ENCODE results near the gene KCNMB2. TPM values are rescaled to one million over a fixed set of nuclear protein-coding genes. Genes with fewer than 3 reads are reported as not detected.

KCNMB2 gene
- total RNA-seq, 1 experiment from 2014 or later, result not detected

DNA sequence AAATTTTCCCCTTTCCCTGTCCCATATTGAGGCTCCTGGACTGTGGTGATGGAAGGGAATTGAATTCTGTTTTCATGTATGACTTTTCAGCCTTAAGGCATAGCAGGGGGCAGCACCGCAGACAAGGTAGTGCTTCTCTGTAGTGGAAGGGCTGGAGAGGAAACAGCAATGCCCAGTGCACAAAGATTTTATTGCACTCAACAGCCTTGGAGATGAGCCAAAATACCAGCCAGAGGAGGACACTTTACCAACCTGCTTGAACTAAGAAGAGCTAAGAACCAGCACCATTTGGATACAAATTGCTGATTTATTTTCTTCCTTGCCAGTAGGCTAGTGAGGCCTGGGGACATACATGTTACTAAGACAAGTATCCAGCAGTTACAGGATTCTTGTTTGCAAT is 98.7 kb downstream of the KCNMB2 start:
- ChIA-PET CTCF (no interaction called here), POLR2A (ENCODE audit: low non-redundant PET) (no interaction called here)
- no TSS peak for BruUV-seq (replicated peaks)
- no peak for DNase-seq (ENCODE audit: low spot score)
- Histone ChIP-seq H3K27me3 (replicated peaks; ENCODE audit: insufficient read depth, low read depth, low read length, poor library complexity) (no peaks in the 10 kb centered on the region), H3K27ac (ENCODE audit: low read depth, low read length, poor library complexity, severe bottlenecking) (no peak overlapping the region), H3K36me3 (ENCODE audit: insufficient read depth, low read length, poor library complexity, severe bottlenecking) (no peaks in the 10 kb centered on the region), H3K9me3 (ENCODE audit: low read depth, low read length, poor library complexity, severe bottlenecking) (no peaks in the 10 kb centered on the region), H3K4me3 (ENCODE audit: low read depth, low read length, poor library complexity, severe bottlenecking) (no peak overlapping the region), H3K4me1 (ENCODE audit: insufficient read depth, low read length, poor library complexity, severe bottlenecking) (no peaks in the 10 kb centered on the region)
- intact Hi-C loops (cut with micrococcal nuclease; ENCODE audit: unreplicated experiment), result no loop called here
- TF ChIP-seq, protein P1, sequence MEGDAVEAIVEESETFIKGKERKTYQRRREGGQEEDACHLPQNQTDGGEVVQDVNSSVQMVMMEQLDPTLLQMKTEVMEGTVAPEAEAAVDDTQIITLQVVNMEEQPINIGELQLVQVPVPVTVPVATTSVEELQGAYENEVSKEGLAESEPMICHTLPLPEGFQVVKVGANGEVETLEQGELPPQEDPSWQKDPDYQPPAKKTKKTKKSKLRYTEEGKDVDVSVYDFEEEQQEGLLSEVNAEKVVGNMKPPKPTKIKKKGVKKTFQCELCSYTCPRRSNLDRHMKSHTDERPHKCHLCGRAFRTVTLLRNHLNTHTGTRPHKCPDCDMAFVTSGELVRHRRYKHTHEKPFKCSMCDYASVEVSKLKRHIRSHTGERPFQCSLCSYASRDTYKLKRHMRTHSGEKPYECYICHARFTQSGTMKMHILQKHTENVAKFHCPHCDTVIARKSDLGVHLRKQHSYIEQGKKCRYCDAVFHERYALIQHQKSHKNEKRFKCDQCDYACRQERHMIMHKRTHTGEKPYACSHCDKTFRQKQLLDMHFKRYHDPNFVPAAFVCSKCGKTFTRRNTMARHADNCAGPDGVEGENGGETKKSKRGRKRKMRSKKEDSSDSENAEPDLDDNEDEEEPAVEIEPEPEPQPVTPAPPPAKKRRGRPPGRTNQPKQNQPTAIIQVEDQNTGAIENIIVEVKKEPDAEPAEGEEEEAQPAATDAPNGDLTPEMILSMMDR (conservative IDR thresholded peaks at IDR 0.05; ENCODE audit: low read depth, low read length), result no peak
- TF ChIP-seq EZH2 (IDR thresholded peaks at IDR 0.05; ENCODE audit: borderline replicate concordance, low read depth, low read length, poor library complexity, severe bottlenecking), result no peak

- no peaks in the 10 kb centered on the region for H3K27me3 ChIP-seq (replicated peaks; ENCODE audit: insufficient read depth, low read depth, low read length, poor library complexity)
- H3K9me3 ChIP-seq (ENCODE audit: low read depth, low read length, poor library complexity, severe bottlenecking), result no peaks in the 10 kb centered on the region
- BruUV-seq (replicated peaks), result no TSS peak
- H3K4me1 ChIP-seq (ENCODE audit: insufficient read depth, low read length, poor library complexity, severe bottlenecking), result no peaks in the 10 kb centered on the region
- ChIA-PET POLR2A (ENCODE audit: low non-redundant PET) (no interaction called here), CTCF (no interaction called here)
- DNase-seq (ENCODE audit: low spot score), result no peak
- intact Hi-C loops (cut with micrococcal nuclease; ENCODE audit: unreplicated experiment), result no loop called here
- H3K36me3 ChIP-seq (ENCODE audit: insufficient read depth, low read length, poor library complexity, severe bottlenecking), result no peaks in the 10 kb centered on the region
- no peak for TF ChIP-seq EZH2 (IDR thresholded peaks at IDR 0.05; ENCODE audit: borderline replicate concordance, low read depth, low read length, poor library complexity, severe bottlenecking)
- TF ChIP-seq, protein P1 (conservative IDR thresholded peaks at IDR 0.05; ENCODE audit: low read depth, low read length), result no peak
- H3K4me3 ChIP-seq (ENCODE audit: low read depth, low read length, poor library complexity, severe bottlenecking), result no peak overlapping the region
- H3K27ac ChIP-seq (ENCODE audit: low read depth, low read length, poor library complexity, severe bottlenecking), result no peak overlapping the region
Measured at GRCh38 chr3:178637802-178638201, 101.6 kb downstream of the KCNMB2 start.

DNA sequence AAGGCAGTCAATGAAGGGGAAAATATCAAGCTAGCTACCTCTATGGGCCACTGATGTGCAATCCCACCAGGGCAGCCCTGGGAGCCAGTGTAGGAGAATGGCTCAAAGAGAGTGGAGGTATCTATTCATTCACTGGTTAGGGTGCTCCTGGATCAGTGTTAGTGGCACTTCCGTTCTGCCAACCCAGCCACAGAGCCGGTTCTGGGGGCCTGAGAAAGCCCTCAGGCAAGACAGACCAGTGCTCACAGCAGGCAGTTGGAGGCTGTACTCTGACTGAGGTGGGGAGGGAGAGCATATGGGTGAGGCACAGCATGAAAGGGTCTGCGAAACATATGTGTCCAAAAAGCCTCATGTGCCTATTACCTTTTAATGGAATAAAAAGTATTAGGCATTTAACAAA is 109.3 kb downstream of the KCNMB2 start:
- no peak for TF ChIP-seq EZH2 (IDR thresholded peaks at IDR 0.05; ENCODE audit: borderline replicate concordance, low read depth, low read length, poor library complexity, severe bottlenecking)
- TF ChIP-seq, protein P1 (conservative IDR thresholded peaks at IDR 0.05; ENCODE audit: low read depth, low read length), result no peak
- POLR2A ChIA-PET (ENCODE audit: low non-redundant PET), result no interaction called here
- Histone ChIP-seq H3K36me3 (ENCODE audit: insufficient read depth, low read length, poor library complexity, severe bottlenecking) (no peaks in the 10 kb centered on the region), H3K4me3 (ENCODE audit: low read depth, low read length, poor library complexity, severe bottlenecking) (no peak overlapping the region), H3K27ac (ENCODE audit: low read depth, low read length, poor library complexity, severe bottlenecking) (no peak overlapping the region), H3K27me3 (replicated peaks; ENCODE audit: insufficient read depth, low read depth, low read length, poor library complexity) (no peaks in the 10 kb centered on the region), H3K9me3 (ENCODE audit: low read depth, low read length, poor library complexity, severe bottlenecking) (no peaks in the 10 kb centered on the region), H3K4me1 (ENCODE audit: insufficient read depth, low read length, poor library complexity, severe bottlenecking) (no peaks in the 10 kb centered on the region)
- intact Hi-C loops (cut with micrococcal nuclease; ENCODE audit: unreplicated experiment), result no loop called here
- no TSS peak for BruUV-seq (replicated peaks)
- CTCF ChIA-PET, result no interaction called here
- DNase-seq (ENCODE audit: low spot score), result no peak
